B cell (primary cell): ENCODE data around the gene PLCD1.

ENCODE experiments used
- CTCF ChIP-seq: fragments of 200-600 bp; IDR thresholded peaks from one replicate; pipeline ENCODE4 v1.8.0; 2022; ENCODE audit warnings: antibody characterized with exemption, mild to moderate bottlenecking
- EZH2 ChIP-seq: IDR thresholded peaks from 2 replicates; pipeline ENCODE4 v1.6.1; 2012; ENCODE audit warnings: borderline replicate concordance, low read depth, mild to moderate bottlenecking, moderate library complexity, low read length; ENCODE audit not compliant: insufficient read depth, poor library complexity, severe bottlenecking

- TF ChIP-seq CTCF (no peak), EZH2 (no peak)
Observed at GRCh38 chr3:38021196-38021595, 8.2 kb downstream of the PLCD1 start.
